ENCODE data around the gene PSMB10. TPM values are rescaled to one million over a fixed set of nuclear protein-coding genes. Genes with fewer than 3 reads are reported as not detected.

The PSMB10 gene
- total and polyA plus RNA-seq, 2 of the 4 experiments (the other 2 are of a cell fraction), result 28.7 to 36.7 TPM

- no peak overlapping the region for H2BK5ac ChIP-seq (ENCODE audit: low read depth, low read length, poor library complexity, severe bottlenecking)
- H2AK9ac ChIP-seq (replicated peaks; ENCODE audit: low read depth, low read length, poor library complexity), result no peak overlapping the region
- peaks cover 8% of the 10 kb centered on the region for H3K4me1 ChIP-seq (ENCODE audit: control insufficient read depth, insufficient read depth, low read length)
- CTCF ChIA-PET, result interaction anchor here (0.8 kb wide), 1 partner anchor 38 kb away, joined by 3 read pairs; no protein-coding TSS in a partner anchor
- no peak overlapping the region for H2AK5ac ChIP-seq (ENCODE audit: low read depth, low read length)
- H2BK120ac ChIP-seq (ENCODE audit: low read depth, low read length), result no peak overlapping the region
- H4K5ac ChIP-seq (ENCODE audit: low read depth, low read length), result no peak overlapping the region
- no peak overlapping the region for H3K27ac ChIP-seq (ENCODE audit: insufficient read depth, low read length)
- H3K4me2 ChIP-seq (ENCODE audit: low read depth, low read length), result no peak overlapping the region
- no peak overlapping the region for H3K9ac ChIP-seq (ENCODE audit: low read depth, low read length)
- no peak overlapping the region for H3K4me3 ChIP-seq (ENCODE audit: insufficient read depth, low read depth, low read length)
- in situ Hi-C loops (cut with MboI; ENCODE audit: low sequenced_read_pairs) (no loop called here), dilution Hi-C loops (cut with HindIII; ENCODE audit: low sequenced_read_pairs, unreplicated experiment) (no loop called here), intact Hi-C loops (cut with micrococcal nuclease) (no loop called here)
- no peaks in the 10 kb centered on the region for H3K27me3 ChIP-seq (ENCODE audit: control insufficient read depth, insufficient read depth, low read length)
- no peak overlapping the region for H2BK20ac ChIP-seq (ENCODE audit: low read depth, low read length)
- H2AFZ ChIP-seq (replicated peaks; ENCODE audit: low read length, poor library complexity), result no peak overlapping the region
- H3K18ac ChIP-seq (ENCODE audit: low read depth, low read length), result no peak overlapping the region
- H3K36me3 ChIP-seq (ENCODE audit: control insufficient read depth, insufficient read depth, low read length), result peaks cover 17% of the 10 kb centered on the region
- H3K56ac ChIP-seq (ENCODE audit: extremely low read depth, insufficient read depth, low read length), result no peak overlapping the region
- H4K20me1 ChIP-seq (ENCODE audit: insufficient read depth, low read length), result peaks cover 78% of the 10 kb centered on the region
- no peak overlapping the region for H3K14ac ChIP-seq (replicated peaks; ENCODE audit: low read depth, low read length)
- no peak overlapping the region for H3K4ac ChIP-seq (ENCODE audit: low read depth, low read length)
- peaks cover 19 to 76% of the 10 kb centered on the region in 2 experiments for H3K79me1 ChIP-seq (ENCODE audit: low read depth in 1 of 2, low read length in 2 of 2)
- no peaks in the 10 kb centered on the region for H3K9me3 ChIP-seq (ENCODE audit: control insufficient read depth, insufficient read depth, low read length)
- H3K9me1 ChIP-seq (ENCODE audit: insufficient read depth, low read length), result peaks cover 19% of the 10 kb centered on the region
- H4K8ac ChIP-seq (ENCODE audit: low read depth in 2 of 2, low read length in 2 of 2), result no peak overlapping the region
- DNase-seq, result peak; percentile 25
- TF ChIP-seq SMC3 (IDR thresholded peaks at IDR 0.05; ENCODE audit: low read depth, low read length) (no peak), RAD21 (IDR thresholded peaks at IDR 0.05; ENCODE audit: low read length) (no peak), FOS (IDR thresholded peaks at IDR 0.05; ENCODE audit: low read depth, low read length) (no peak), NFE2L2 (IDR thresholded peaks at IDR 0.05; ENCODE audit: low read depth, low read length) (no peak), MAZ (IDR thresholded peaks at IDR 0.05; ENCODE audit: borderline replicate concordance, low read depth, low read length) (no peak), CEBPB (IDR thresholded peaks at IDR 0.05; ENCODE audit: low read depth, low read length) (no peak)
- TF ChIP-seq, protein P1, sequence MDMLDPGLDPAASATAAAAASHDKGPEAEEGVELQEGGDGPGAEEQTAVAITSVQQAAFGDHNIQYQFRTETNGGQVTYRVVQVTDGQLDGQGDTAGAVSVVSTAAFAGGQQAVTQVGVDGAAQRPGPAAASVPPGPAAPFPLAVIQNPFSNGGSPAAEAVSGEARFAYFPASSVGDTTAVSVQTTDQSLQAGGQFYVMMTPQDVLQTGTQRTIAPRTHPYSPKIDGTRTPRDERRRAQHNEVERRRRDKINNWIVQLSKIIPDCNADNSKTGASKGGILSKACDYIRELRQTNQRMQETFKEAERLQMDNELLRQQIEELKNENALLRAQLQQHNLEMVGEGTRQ (IDR thresholded peaks at IDR 0.05; ENCODE audit: low read depth, low read length), result no peak
- TF ChIP-seq, protein P2, sequence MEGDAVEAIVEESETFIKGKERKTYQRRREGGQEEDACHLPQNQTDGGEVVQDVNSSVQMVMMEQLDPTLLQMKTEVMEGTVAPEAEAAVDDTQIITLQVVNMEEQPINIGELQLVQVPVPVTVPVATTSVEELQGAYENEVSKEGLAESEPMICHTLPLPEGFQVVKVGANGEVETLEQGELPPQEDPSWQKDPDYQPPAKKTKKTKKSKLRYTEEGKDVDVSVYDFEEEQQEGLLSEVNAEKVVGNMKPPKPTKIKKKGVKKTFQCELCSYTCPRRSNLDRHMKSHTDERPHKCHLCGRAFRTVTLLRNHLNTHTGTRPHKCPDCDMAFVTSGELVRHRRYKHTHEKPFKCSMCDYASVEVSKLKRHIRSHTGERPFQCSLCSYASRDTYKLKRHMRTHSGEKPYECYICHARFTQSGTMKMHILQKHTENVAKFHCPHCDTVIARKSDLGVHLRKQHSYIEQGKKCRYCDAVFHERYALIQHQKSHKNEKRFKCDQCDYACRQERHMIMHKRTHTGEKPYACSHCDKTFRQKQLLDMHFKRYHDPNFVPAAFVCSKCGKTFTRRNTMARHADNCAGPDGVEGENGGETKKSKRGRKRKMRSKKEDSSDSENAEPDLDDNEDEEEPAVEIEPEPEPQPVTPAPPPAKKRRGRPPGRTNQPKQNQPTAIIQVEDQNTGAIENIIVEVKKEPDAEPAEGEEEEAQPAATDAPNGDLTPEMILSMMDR (conservative IDR thresholded peaks at IDR 0.05; ENCODE audit: low read depth, low read length), result no peak
- POLR2A ChIA-PET (ENCODE audit: unreplicated experiment), result no interaction called here
- no peak overlapping the region for H2BK15ac ChIP-seq (ENCODE audit: low read depth, low read length)
- H4K91ac ChIP-seq (ENCODE audit: insufficient read depth, low read depth, low read length), result no peak overlapping the region
- no TSS peak for BruUV-seq (replicated peaks)
- no peak overlapping the region for H3K23ac ChIP-seq (ENCODE audit: low read depth, low read length)
- 20% methylated on average over 1 of the region's 5 CpGs; no CpG with 5 or more reads in 1 of the 2 experiments for WGBS, 2 experiments (ENCODE audit: extremely low coverage in 2 of 2, insufficient read length in 1 of 2)
- ATAC-seq (ENCODE audit: low read depth), result no peak
Observed at GRCh38 chr16:67922221-67922620, 14.4 kb downstream of the PSMB10 start.

All from IMR-90 (cell line).